Left cardiac atrium (tissue), 4 donors: ENCODE data around the gene MAMLD1. TPM values are rescaled to one million over a fixed set of nuclear protein-coding genes. Genes with fewer than 3 reads are reported as not detected.

Experiments
- ATAC-seq, 2 donors: fragments of 200-7000 bp; cut with Tn5 transposase; one replicate each; pipeline ENCODE4 v1.9.1; 2020; ENCODE audit warnings: mild to moderate bottlenecking in 2 of 2, moderate library complexity in 2 of 2
- DNase-seq: peaks from one replicate; pipeline ENCODE4 v3.0.0-alpha.2; 2020
- intact Hi-C, 2 donors: fragments of 100-400 bp; cut with DNase I; formaldehyde crosslinking; loops; one replicate each; pipeline versions ENCODE4 v1.14.1 to v1.15.1; 2022 to 2023
- total RNA-seq, 2 donors: library from RNA; stranded (reverse); fragmentation: NEBNext Ultra II Directional; extraction: Animal tissue kit (Norgen Biotek cat#: 25700); gene quantifications; one replicate each; pipeline ENCODE4 v1.2.1, GENCODE V29; 2021
- donor health status: DM: no; HTN: yes; CAD: no.
- donor health status: DM: no; HTN: yes; CAD: no; lungs with severe emphysema.
- donor health status: DM: yes; HTN: yes; CAD: no.
- donor health status: Dilated cardiomyopathy.

Gene MAMLD1
- total RNA-seq, 2 donors from 2014 or later: 2.7 to 3.2 TPM

DNA sequence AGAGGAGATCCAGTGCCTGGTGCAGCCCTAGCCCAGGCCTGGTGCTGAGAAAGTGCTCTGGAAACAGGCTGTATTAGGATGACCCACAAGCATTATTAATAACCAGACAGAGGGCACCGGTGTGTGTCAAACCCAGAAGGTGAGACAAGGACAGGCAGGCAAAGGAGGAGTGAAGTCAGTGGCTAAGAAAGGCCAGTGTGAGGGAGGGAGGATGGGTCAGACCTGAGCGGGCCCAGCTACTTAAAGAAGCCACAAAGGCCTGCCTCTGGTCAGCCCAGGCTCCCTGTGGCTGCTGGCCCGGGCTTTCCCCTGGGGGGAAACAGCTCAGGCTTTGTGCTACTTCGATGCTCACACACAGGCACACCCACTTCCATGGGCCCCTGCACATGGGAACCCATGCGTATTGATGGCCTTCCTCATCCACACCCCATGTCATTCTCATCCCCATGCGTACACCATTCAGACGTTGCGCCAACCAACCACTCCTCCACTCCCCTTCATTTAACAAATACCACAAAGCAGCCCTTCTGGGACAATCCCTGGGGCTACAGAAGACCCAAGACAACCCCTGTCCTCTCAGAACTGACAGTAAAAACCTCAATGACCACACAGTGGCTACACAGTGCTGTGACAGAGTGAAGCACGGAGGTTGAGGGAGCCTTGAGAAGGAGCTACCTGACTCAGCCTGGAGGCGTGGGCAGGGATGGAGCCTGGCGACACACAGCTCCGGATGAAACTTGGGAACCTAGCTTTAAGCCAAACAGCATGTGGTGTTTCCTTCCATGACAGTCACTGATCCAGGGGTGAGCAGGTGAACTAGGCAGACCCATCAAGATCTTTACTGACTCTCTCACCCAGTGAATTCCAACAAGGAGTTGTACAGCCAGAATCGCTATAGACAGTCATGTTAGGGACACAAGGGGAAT is 180.4 kb downstream of the MAMLD1 start:
- DNase-seq: no peak
- no peak for ATAC-seq

DNA sequence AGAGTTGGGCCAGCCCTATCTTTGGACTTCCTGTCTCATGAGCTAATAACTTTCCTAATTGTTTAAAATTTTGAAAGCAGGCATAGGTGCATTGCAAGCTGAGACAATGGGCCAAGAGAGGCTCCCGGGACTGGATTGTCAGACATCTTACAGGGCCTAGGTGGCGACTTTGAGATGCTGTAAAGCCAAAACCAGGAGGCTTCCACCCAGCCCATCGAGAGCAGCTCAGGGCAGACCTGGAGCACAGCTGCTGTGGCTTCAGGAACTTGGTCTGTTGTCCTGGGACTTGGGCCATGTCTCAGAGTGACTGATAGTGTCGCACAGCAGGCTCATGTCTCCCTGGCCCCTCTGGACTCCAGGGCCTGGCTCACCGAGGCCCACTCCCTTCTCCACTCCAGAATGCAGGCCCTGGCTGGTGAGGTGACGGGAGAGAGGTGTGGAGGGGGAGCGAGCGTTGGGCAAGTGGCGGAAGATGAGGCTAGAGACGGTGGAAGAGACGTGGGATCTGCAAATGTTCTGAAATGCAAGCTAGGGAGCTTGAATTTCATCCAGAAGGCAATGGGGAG is 181.2 kb downstream of the MAMLD1 start:
- no peak for DNase-seq
- ATAC-seq: no peak
- intact Hi-C loops: no loop called here

More for the DNA sequence above, 180.4 kb downstream of the MAMLD1 start:
- intact Hi-C loops: no loop called here

DNA sequence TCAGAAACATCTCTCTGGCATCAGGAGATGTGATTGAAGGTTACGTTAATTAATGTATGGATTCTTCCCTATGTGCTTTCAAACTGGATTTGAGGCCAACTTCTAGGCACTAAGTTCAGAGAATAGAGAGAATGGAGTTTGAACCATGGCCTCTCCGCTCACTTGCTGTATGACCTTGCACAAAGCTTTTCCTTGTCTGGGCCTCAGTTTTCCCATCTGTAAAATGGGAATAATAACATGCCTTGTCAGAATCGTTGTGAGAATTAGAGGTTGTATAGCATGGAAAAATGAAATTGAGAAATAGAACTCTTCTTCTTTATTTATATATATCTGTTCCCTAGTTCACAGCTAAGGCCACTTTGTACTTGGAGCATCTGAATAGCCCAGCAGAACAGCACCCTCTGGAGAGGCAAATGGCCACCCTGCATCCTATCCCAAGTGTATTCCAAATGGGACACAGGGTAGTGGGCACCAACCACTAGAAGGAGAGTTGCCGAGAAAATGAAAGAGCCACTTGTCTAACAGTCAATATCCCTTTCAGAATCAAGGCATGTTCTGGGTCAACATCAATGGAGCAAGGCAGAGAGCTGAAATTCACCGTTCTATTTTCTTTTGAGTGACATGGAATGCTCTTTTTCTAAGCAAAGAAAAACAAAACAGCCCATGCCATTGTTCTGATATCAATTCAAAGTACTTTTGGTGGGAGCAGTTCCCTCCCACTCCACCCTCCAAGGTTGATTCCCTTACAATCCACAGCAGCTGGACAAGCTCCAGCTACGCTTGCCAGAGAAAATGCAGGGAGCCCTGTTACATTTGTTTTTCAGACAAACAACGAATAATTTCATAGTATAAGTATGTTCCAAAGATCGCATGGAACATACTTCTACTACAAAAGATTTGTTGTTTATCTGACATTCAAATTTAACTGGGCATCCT is 182.0 kb downstream of the MAMLD1 start:
- peak; percentile 58 for DNase-seq
- intact Hi-C loops: no loop called here
- no peak for ATAC-seq

- peak; percentile 45 for DNase-seq
- ATAC-seq: peak in 1 of 2 donors; percentile 40
- intact Hi-C loops: no loop called here
These were observed 183.6 kb downstream of the MAMLD1 start for GRCh38 chrX:150546711-150547153.

GRCh38 chrX:150547375-150548115 is 184.4 kb downstream of the MAMLD1 start:
- DNase-seq: peak; percentile 85
- ATAC-seq: peak; percentile 93 to 96
- intact Hi-C loops: no loop called here

- DNase-seq: no peak
- ATAC-seq: no peak
- intact Hi-C loops: no loop called here
These were observed 185.1 kb downstream of the MAMLD1 start for GRCh38 chrX:150548251-150548650.

GRCh38 chrX:150548684-150549083 is 185.6 kb downstream of the MAMLD1 start:
- ATAC-seq (no peak), DNase-seq (no peak)
- intact Hi-C loops: no loop called here

GRCh38 chrX:150551963-150552362 is 188.8 kb downstream of the MAMLD1 start:
- ATAC-seq (no peak), DNase-seq (no peak)
- intact Hi-C loops: no loop called here

DNA sequence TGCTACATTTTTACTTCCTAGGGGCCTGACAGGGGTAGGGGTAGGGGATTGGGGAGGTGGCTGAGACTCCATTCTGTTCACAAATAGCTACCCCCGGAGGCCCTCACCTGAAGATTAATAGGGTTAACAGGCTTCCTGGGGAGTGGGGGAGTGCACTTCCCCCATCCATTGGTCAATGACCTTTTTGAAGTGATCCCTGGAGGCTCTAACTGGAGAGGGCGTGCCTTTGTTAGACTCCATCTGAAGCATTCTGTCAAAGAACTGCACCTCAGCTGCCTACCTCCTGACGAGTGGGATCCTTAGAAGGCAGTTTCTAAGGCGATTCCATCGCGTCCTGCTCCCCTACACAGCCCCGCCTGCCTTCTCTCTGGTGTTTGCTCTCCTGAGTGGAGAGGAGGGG is 195.3 kb downstream of the MAMLD1 start:
- intact Hi-C loops: no loop called here
- ATAC-seq: no peak
- no peak for DNase-seq

Other genes starting within 250 kb of the MAMLD1 start
- gene MTM1, start 205.3 kb downstream of the MAMLD1 start, total RNA-seq: 10 to 100 TPM; 10.4 to 14.1 TPM